ENCODE results near the gene DCAF15.
A peak's percentile ranks its signal among the peaks of the same experiment; 100 is the strongest.

DCAF15 gene

GRCh38 chr19:13993590-13994300 lies 41.4 kb downstream of the DCAF15 start:
- DNase-seq (ENCODE audit: low spot score): peak; percentile 41

DNA sequence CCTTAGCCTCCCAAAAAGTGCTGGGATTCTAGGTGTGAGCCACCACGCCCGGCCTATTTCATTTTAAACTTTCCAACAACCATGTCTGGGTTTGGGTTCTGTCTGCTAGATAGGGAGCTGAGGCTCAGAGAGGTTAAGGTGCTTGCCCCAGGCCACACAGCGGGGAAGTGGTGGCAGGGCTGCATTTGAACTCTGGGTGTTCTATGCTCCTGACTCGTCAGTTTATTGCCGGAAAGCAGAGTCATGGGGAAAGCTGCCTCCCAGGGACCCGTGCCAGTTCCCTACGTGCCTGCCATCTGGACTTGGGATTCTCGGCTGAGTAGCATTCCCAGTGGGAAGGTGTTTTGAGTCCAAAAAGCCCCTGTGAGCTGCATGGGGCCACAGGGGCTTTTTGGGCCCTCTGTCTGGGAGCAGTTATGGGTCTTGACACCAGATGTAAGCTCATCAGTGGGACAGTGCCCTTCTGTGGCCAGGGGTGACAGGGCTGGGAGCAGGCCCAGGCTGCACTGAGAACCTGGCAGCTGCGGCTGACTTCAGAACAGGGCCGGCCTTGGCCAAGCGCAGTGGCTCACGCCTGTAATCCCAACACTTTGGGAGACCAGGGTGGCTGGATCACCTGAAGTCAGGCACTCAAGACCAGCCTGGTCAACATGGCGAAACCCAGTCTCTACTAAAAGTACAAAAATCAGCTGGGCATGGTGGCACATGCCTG lies 42.9 kb downstream of the DCAF15 start:
- DNase-seq (ENCODE audit: low spot score): no peak

DNA sequence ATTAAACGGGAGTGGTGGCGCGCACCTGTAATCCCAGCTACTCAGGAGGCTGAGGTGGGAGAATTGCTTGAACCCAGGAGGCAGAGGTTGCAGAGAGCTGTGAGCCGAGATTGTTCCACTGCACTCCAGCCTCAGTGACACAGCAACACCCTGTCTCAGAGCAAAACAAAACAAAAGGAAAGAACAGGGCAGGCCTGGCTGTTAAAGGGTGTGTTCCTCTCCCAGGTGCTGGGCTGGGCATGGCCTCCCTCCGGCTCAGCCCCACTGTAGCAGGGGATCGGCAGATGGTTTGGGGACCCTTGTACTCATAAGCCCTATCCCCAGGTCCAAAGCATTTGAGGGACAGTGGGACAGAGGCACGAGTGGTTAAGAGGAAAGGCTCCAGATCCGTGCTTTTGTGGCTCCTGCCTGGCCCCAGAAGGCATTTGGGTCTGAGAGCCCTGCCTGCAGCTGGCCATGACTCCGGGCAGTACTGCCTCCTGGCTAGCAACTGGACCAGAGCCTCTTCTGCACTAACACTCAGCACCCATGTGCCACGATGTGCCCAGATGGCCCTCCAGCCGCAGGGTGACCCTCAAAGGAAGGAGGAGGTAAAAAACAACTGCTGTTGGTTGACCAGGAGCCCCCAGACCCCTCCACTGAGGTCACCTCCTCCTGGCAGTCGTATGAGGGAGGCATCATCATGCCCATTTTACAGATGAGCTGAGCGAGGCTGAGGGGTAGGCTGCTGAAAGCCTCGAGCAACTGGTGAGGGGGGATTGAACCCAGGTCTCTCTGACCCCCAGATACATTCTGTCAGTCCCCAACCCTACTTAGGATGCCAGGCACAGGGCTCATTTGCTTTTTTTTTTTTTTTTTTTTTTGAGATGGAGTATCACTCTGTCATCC lies 43.8 kb downstream of the DCAF15 start:
- no peak for DNase-seq (ENCODE audit: low spot score)

GRCh38 chr19:13996928-13997630 lies 44.8 kb downstream of the DCAF15 start:
- no peak for DNase-seq (ENCODE audit: low spot score)

GRCh38 chr19:13997631-13997962 lies 45.3 kb downstream of the DCAF15 start:
- no peak for DNase-seq (ENCODE audit: low spot score)

DNA sequence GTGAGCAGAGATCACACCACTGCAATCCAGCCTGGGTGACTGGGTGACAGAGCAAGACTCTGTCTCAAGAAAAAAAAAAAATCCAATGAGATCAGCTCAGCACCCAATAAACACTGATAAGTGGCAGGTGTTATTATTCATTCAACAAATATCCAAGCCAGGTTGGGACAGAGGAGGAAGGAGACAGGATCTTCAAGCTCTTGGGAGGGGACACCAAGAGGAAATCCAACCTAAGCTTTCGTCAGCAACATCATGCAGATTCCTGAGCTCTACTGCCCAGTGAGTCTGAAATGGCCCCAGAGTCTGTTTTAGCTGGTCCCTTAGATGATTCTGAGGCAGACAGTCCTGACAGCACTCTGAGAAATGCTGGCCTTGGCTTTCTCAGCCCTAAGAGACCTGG lies 46.1 kb downstream of the DCAF15 start:
- DNase-seq (ENCODE audit: low spot score): no peak

GRCh38 chr19:13999085-13999484 lies 46.8 kb downstream of the DCAF15 start:
- no peak for DNase-seq (ENCODE audit: low spot score)

DNA sequence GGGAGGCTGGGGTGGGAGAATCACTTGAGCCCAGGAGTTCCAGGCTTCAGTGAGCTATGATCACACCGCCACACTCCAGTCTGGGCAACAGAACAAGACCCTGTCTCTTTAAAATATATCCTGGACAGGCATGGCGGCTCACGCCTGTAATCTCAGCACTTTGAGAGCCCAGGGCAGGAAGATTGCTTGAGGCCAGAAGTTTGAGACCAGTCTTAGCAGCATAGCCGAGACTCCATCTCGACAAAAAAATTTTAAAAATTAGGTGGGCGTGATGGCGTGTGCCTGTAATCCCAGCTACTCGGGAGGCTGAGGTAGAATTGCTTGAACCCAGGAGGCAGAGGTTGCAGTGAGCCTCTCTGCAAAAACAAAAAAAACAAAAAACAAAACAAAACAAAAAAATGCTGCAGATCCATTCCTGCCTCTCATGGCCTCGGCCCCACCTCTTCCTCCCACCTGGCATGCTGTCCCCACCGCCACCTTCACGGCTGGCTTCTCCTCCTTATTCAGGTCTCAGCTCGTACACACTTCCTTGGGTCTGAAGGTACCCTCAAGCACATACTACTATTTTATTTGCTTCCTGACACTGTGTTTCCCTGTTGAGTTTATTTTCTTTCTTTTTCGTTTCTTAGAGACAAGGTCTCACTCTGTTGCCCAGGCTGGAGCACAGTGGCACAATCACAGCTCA lies 48.5 kb downstream of the DCAF15 start:
- DNase-seq (ENCODE audit: low spot score): no peak

DNA sequence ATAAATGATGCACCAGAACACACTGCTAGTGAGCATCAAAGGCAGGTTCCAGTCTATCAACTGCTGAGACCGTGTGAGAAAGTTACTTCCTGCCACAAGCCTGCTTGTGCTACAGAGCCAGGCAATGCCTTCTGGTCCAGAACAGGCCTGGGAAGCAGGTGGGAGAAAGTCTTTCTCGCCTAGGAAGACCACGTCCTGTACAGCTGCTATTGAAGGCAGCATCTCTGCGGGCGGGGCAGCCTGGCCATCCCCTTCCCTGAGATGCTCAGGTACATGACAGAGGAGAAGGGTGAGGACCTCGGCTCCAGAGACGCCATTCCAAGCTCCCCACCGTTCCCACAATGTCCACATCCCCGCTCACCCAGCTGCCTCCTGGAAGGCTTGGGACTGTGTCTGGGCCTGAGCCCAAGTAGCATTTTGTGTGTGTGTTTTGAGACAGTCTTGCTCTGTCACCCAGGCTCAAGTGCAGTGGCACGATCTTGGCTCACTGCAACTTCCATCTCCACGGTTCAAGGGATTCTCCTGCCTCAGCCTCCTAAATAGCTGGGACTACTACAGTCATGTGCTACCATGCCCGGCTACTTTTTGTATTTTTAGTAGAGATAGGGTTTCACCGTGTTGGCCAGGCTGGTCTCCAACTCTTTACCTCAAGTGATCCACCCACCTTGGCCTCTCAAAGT lies 50.4 kb downstream of the DCAF15 start:
- no peak for DNase-seq (ENCODE audit: low spot score)

GRCh38 chr19:14003251-14004055 lies 51.1 kb downstream of the DCAF15 start:
- DNase-seq (ENCODE audit: low spot score): no peak

DNA sequence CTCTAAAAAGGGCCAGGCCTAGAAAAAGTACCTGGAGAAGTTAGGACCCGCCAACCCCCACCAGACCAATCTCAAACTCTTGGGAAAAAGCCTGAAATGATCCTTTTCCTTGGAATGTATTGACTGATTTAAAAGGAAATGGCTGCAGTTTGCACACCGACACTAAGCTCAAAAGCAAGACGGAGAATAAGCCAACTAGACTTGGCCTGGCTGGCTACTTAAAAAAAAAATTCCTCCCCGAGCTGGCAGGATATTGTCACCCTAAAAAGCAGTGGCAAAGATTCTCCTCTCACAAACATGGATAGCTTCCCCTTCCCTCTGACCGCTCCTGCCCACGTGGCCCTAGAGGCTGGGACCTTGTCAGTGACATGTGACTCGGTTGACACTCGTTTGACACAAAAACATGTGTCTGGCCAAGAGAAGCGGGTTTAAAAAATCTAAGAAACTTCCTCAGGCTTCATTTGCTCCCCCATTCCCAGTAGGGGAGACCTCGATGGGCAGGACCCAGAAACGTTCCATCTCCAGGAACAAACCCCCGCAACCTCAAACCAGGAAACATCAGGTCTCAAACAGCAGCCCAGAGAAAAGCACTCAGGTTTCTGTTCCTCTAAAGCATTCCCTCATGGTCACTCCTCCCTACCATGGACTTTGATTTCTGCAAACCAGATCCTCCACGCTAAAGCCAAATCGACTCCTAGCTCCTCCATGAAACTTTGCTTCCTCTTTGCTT lies 52.5 kb downstream of the DCAF15 start:
- no peak for DNase-seq (ENCODE audit: low spot score)

DNA sequence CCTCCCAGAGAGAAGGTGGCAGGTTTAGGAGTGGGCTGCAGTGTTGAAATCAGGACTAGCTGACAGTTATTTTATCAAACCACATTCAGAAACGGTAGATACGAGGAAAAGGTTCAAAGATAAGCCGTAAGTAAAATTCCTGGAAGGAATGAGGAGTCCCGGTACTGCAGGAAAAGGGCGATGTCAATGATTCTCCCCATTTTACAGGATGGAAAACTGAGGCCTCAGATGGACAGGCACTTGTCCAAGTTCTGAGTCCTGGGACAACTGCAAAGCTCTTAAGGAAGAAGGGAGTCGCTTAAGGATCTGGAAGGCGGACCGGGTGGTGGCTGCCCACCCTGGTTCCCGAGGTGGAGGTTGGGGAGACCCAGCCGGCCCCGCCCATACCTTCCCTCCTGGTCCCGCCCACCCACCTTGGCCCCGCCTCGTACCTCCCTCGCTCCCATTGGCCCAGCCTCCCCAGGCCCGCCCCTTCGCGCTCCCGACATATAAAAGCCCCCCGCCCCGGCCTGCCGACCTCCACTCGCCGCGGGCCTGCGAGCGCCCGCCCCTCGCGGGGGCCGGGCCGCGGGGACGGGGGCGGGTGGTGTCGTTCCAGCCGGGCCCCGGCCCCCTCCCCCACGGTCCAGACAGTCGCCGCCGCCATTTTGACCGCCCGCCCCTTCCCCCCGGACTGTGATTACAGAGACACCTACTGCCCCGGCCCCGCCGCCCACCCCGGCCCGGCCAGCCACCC lies 53.2 kb downstream of the DCAF15 start:
- DNase-seq (ENCODE audit: low spot score): peak; percentile 64

DNA sequence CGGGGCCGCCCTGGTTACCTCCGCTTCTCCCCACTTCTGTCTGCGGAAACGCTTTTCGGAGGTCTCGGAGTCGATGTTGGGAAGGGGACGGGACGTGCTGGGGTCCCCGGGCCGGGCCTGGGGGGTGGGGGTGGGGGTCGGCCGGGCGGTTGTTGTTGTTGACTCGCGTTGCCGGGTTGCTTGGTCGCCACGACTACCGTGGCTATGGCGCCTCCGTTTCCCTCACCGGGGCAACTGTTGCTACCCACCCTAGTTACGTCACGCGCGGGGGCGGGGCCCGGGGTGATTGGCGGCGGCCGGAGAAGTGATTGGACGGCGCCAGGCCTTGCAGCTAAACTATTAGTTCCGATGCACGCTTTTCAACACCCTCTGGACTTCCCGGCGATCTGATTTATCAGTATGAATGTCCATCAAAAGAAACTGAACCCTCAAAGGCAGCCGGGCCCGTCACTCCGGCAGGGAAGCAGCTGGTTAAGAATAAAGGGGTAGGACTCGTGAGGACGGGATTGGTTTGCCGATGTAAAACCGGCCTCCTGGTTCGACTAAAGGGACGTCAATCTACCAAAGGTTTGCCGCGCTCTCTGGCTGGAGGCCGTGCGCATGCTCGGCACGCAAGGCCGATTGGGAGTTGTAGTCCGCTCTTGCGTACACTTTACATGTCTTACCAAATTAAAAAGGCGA lies 53.9 kb downstream of the DCAF15 start, which contains the start of gene RFX1:
Gene RFX1 (minus strand): TSS at position 236 of the 681 bp plus-strand sequence. CDS start 12,477 bp downstream, outside the sequence.
- peak; percentile 100 for DNase-seq (ENCODE audit: low spot score)

DNA sequence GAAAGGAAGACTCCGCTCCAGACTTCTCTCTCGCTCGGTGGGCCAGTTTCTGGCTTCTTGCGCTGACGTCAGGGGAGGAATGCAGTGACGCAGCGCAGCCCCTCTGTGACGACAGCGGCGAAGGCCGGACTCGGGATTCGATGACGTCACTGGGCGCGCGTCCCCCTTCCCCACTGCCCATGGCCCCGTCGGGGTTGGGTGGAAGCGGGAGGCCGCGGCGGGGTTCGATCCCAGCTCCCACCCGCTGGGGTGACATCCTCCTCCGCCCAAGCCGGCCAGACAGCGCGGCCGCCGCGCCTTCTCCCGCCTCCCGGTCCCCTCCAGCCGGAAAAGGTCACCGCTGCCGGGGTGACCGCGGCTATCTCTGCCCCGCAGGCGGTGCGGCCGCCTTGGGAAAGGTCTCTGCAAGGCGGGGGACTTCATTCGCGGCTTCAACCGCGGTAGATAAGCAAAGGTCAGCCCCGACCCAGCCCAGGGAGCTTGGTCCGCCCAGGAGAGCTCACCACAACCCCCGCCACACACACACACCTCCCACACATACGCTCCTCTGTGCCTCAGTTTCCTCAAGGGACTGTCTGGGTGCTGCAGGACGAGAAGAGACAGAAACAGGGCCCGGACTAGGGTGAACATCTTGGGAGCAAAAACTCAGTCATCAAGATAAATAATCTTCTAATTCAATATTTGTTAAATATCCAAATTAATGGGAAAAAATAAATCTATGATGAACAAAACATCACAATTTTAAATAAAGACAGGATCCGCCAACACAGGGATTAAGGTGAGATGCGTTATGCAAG lies 54.7 kb downstream of the DCAF15 start:
- no peak for DNase-seq (ENCODE audit: low spot score)
